VCaP (cell line): ENCODE results near the gene KIAA0319L.

Experiments used
- H3K27ac ChIP-seq: fragments of 450-650 bp; 2 replicates; pipeline ENCODE4 v1.5.1; 2017
- CTCF ChIP-seq: fragments of 450-650 bp; conservative IDR thresholded peaks from 2 replicates; pipeline ENCODE4 v1.5.1; 2017; ENCODE audit warnings: mild to moderate bottlenecking, moderate library complexity

The KIAA0319L gene

GRCh38 chr1:35524106-35524505 lies 33.1 kb downstream of the KIAA0319L start:
- TF ChIP-seq CTCF: no peak
- H3K27ac ChIP-seq: 0 out of 2 replicates have a peak overlapping the region, but pooled peaks have one; percentile 6

- no peak overlapping the region for H3K27ac ChIP-seq
- no peak for TF ChIP-seq CTCF
These were observed 37.8 kb downstream of the KIAA0319L start for GRCh38 chr1:35519432-35519831.

- H3K27ac ChIP-seq: no peak overlapping the region
- TF ChIP-seq CTCF: no peak
These were observed 39.0 kb downstream of the KIAA0319L start for GRCh38 chr1:35518183-35518582.

GRCh38 chr1:35511305-35511704 lies 45.9 kb downstream of the KIAA0319L start:
- no peak overlapping the region for H3K27ac ChIP-seq
- TF ChIP-seq CTCF: no peak

GRCh38 chr1:35509558-35509957 lies 47.6 kb downstream of the KIAA0319L start:
- no peak for TF ChIP-seq CTCF
- H3K27ac ChIP-seq: no peak overlapping the region

GRCh38 chr1:35507947-35508346 lies 49.3 kb downstream of the KIAA0319L start:
- no peak for TF ChIP-seq CTCF
- H3K27ac ChIP-seq: peak overlapping the region; percentile 93

GRCh38 chr1:35506960-35507912 lies 50.0 kb downstream of the KIAA0319L start:
- no peak for TF ChIP-seq CTCF
- H3K27ac ChIP-seq: peak overlapping the region; percentile 93
